SK-N-MC (cell line): Measurements from ENCODE around the gene SYCP3.

Source experiments
- EZH2 ChIP-seq: fragments of 200-600 bp; sonication (generic); IDR thresholded peaks from one replicate; pipeline ENCODE4 v1.6.1; 2017; ENCODE audit warnings: antibody characterized with exemption
- FOXP2 ChIP-seq: optimal IDR thresholded peaks from 2 replicates; pipeline ENCODE3; 2011; ENCODE audit warnings: mild to moderate bottlenecking, moderate library complexity; ENCODE audit not compliant: insufficient read depth; ENCODE audit errors: extremely low read length, control extremely low read depth
- POLR2AphosphoS5 ChIP-seq: IDR thresholded peaks from 2 replicates; pipeline ENCODE4 v1.6.1; 2012; ENCODE audit warnings: mild to moderate bottlenecking, low read depth, low read length, borderline replicate concordance

DNA sequence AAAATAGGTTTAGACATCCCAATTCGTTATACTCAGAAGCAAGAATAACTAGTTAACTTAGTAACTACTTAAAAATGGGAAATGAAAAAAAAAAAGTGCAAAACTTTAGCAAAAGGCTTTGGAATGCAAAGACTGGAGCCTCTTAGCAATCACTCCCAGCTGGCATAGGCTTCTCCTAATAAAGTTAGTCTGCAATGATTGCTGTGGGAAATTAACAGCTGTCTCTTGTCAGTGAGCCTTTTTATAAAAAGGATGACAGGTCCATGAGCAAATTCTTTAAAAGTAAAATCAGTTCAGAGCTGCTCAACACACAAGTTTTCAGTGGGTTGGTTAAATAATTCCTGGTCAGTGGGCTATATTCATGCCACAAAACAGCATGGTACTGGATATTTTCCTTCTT is 7.4 kb upstream of the SYCP3 start:
- TF ChIP-seq POLR2AphosphoS5 (no peak), EZH2 (no peak), FOXP2 (no peak)
